Measurements from ENCODE around the gene CAPG.

GRCh38 chr2:85439025-85439472 is 28.9 kb upstream of the CAPG start:
- TF ChIP-seq CTCF (IDR thresholded peaks at IDR 0.05; ENCODE audit: low read length) (no peak), EZH2 (optimal IDR thresholded peaks at IDR 0.05; ENCODE audit: low read depth, low read length) (no peak), EZH2phosphoT487 (IDR thresholded peaks at IDR 0.05; ENCODE audit: low read length) (no peak)
